ENCODE measurements around the gene WDR11. TPM values are rescaled to one million over a fixed set of nuclear protein-coding genes. Genes with fewer than 3 reads are reported as not detected.

The WDR11 gene
- total RNA-seq, 1 donor from 2014 or later = 53.1 TPM

GRCh38 chr10:120827251-120827875 lies 23.8 kb upstream of the WDR11 start:
- Mint-ChIP-seq H3K27ac (no peak overlapping the region), H3K4me1 (ENCODE audit: low read depth) (no peaks in the 10 kb centered on the region), H3K9me3 (no peaks in the 10 kb centered on the region), H3K4me3 (no peak overlapping the region), H3K36me3 (ENCODE audit: low read depth) (no peaks in the 10 kb centered on the region), H3K27me3 (ENCODE audit: insufficient read depth) (no peaks in the 10 kb centered on the region)
- no peak for DNase-seq (ENCODE audit: low spot score)
- intact Hi-C loops (cut with micrococcal nuclease) = no loop called here

- H3K4me3 Mint-ChIP-seq = no peak overlapping the region
These were observed 22.3 kb upstream of the WDR11 start for GRCh38 chr10:120828763-120829319.

GRCh38 chr10:120832106-120832505 lies 19.1 kb upstream of the WDR11 start:
- intact Hi-C loops (cut with micrococcal nuclease) = no loop called here
- no peaks in the 10 kb centered on the region for H3K4me1 Mint-ChIP-seq (ENCODE audit: low read depth)
- H3K9me3 Mint-ChIP-seq = no peaks in the 10 kb centered on the region
- H3K27me3 Mint-ChIP-seq (ENCODE audit: insufficient read depth) = peaks cover 7% of the 10 kb centered on the region
- DNase-seq (ENCODE audit: low spot score) = no peak
- no peaks in the 10 kb centered on the region for H3K36me3 Mint-ChIP-seq (ENCODE audit: low read depth)
- H3K27ac Mint-ChIP-seq = no peak overlapping the region
- H3K4me3 Mint-ChIP-seq = no peak overlapping the region

More at GRCh38 chr10:120828763-120829319, 22.3 kb upstream of the WDR11 start:
- Mint-ChIP-seq H3K4me1 (ENCODE audit: low read depth) (no peaks in the 10 kb centered on the region), H3K9me3 (no peaks in the 10 kb centered on the region), H3K27ac (no peak overlapping the region), H3K27me3 (ENCODE audit: insufficient read depth) (no peaks in the 10 kb centered on the region), H3K36me3 (ENCODE audit: low read depth) (no peaks in the 10 kb centered on the region)
- intact Hi-C loops (cut with micrococcal nuclease) = no loop called here
- DNase-seq (ENCODE audit: low spot score) = no peak

GRCh38 chr10:120833222-120833928 lies 17.8 kb upstream of the WDR11 start:
- Mint-ChIP-seq H3K36me3 (ENCODE audit: low read depth) (no peaks in the 10 kb centered on the region), H3K27me3 (ENCODE audit: insufficient read depth) (peaks cover 7% of the 10 kb centered on the region), H3K27ac (no peak overlapping the region), H3K4me3 (no peak overlapping the region), H3K4me1 (ENCODE audit: low read depth) (no peaks in the 10 kb centered on the region), H3K9me3 (no peaks in the 10 kb centered on the region)
- intact Hi-C loops (cut with micrococcal nuclease) = no loop called here
- DNase-seq (ENCODE audit: low spot score) = no peak

GRCh38 chr10:120835603-120836002 lies 15.6 kb upstream of the WDR11 start:
- H3K4me1 Mint-ChIP-seq (ENCODE audit: low read depth) = no peaks in the 10 kb centered on the region
- H3K9me3 Mint-ChIP-seq = no peaks in the 10 kb centered on the region
- intact Hi-C loops (cut with micrococcal nuclease) = no loop called here
- no peaks in the 10 kb centered on the region for H3K36me3 Mint-ChIP-seq (ENCODE audit: low read depth)
- no peak overlapping the region for H3K4me3 Mint-ChIP-seq
- DNase-seq (ENCODE audit: low spot score) = no peak
- H3K27ac Mint-ChIP-seq = no peak overlapping the region
- H3K27me3 Mint-ChIP-seq (ENCODE audit: insufficient read depth) = peaks cover 10% of the 10 kb centered on the region

GRCh38 chr10:120838941-120839340 lies 12.2 kb upstream of the WDR11 start:
- intact Hi-C loops (cut with micrococcal nuclease) = no loop called here
- peaks cover 10% of the 10 kb centered on the region for H3K27me3 Mint-ChIP-seq (ENCODE audit: insufficient read depth)
- DNase-seq (ENCODE audit: low spot score) = no peak
- H3K27ac Mint-ChIP-seq = no peak overlapping the region
- H3K4me3 Mint-ChIP-seq = no peak overlapping the region
- no peaks in the 10 kb centered on the region for H3K9me3 Mint-ChIP-seq
- H3K4me1 Mint-ChIP-seq (ENCODE audit: low read depth) = no peaks in the 10 kb centered on the region
- H3K36me3 Mint-ChIP-seq (ENCODE audit: low read depth) = no peaks in the 10 kb centered on the region

- Mint-ChIP-seq H3K27me3 (ENCODE audit: insufficient read depth) (peaks cover 8% of the 10 kb centered on the region), H3K4me1 (ENCODE audit: low read depth) (no peaks in the 10 kb centered on the region), H3K9me3 (no peaks in the 10 kb centered on the region), H3K27ac (no peak overlapping the region), H3K36me3 (ENCODE audit: low read depth) (no peaks in the 10 kb centered on the region), H3K4me3 (no peak overlapping the region)
- no peak for DNase-seq (ENCODE audit: low spot score)
- intact Hi-C loops (cut with micrococcal nuclease) = no loop called here
These were observed 9.5 kb upstream of the WDR11 start for GRCh38 chr10:120841522-120842189.

GRCh38 chr10:120854388-120854787 lies 3.2 kb downstream of the WDR11 start:
- Mint-ChIP-seq H3K4me1 (ENCODE audit: low read depth) (peaks cover 49% of the 10 kb centered on the region), H3K27ac (no peak overlapping the region), H3K4me3 (no peak overlapping the region), H3K9me3 (peaks cover 6% of the 10 kb centered on the region), H3K27me3 (ENCODE audit: insufficient read depth) (no peaks in the 10 kb centered on the region), H3K36me3 (ENCODE audit: low read depth) (peaks cover 27% of the 10 kb centered on the region)
- no peak for DNase-seq (ENCODE audit: low spot score)
- intact Hi-C loops (cut with micrococcal nuclease) = loop anchor here (5.0 to 10.0 kb wide), 3 partner anchors 1073 to 1520 kb away; partner anchors contain the start of genes ATE1, NSMCE4A and PLEKHA1

GRCh38 chr10:120861178-120861855 lies 10.2 kb downstream of the WDR11 start:
- Mint-ChIP-seq H3K9me3 (no peaks in the 10 kb centered on the region), H3K4me3 (no peak overlapping the region), H3K27me3 (ENCODE audit: insufficient read depth) (no peaks in the 10 kb centered on the region), H3K36me3 (ENCODE audit: low read depth) (peaks cover 25% of the 10 kb centered on the region), H3K4me1 (ENCODE audit: low read depth) (peaks cover 7% of the 10 kb centered on the region), H3K27ac (no peak overlapping the region)
- DNase-seq (ENCODE audit: low spot score) = no peak
- intact Hi-C loops (cut with micrococcal nuclease) = no loop called here

GRCh38 chr10:120873741-120874140 lies 22.6 kb downstream of the WDR11 start:
- Mint-ChIP-seq H3K4me1 (ENCODE audit: low read depth) (no peaks in the 10 kb centered on the region), H3K36me3 (ENCODE audit: low read depth) (peaks cover 31% of the 10 kb centered on the region), H3K27me3 (ENCODE audit: insufficient read depth) (no peaks in the 10 kb centered on the region), H3K27ac (no peak overlapping the region), H3K9me3 (no peaks in the 10 kb centered on the region), H3K4me3 (no peak overlapping the region)
- intact Hi-C loops (cut with micrococcal nuclease) = no loop called here
- no peak for DNase-seq (ENCODE audit: low spot score)

GRCh38 chr10:120883071-120883470 lies 31.9 kb downstream of the WDR11 start:
- no peaks in the 10 kb centered on the region for H3K9me3 Mint-ChIP-seq
- H3K36me3 Mint-ChIP-seq (ENCODE audit: low read depth) = peaks cover 24% of the 10 kb centered on the region
- no peak for DNase-seq (ENCODE audit: low spot score)
- H3K4me1 Mint-ChIP-seq (ENCODE audit: low read depth) = no peaks in the 10 kb centered on the region
- intact Hi-C loops (cut with micrococcal nuclease) = no loop called here
- no peaks in the 10 kb centered on the region for H3K27me3 Mint-ChIP-seq (ENCODE audit: insufficient read depth)
- H3K4me3 Mint-ChIP-seq = no peak overlapping the region
- no peak overlapping the region for H3K27ac Mint-ChIP-seq

- Mint-ChIP-seq H3K36me3 (ENCODE audit: low read depth) (peaks cover 34% of the 10 kb centered on the region), H3K9me3 (no peaks in the 10 kb centered on the region), H3K27me3 (ENCODE audit: insufficient read depth) (no peaks in the 10 kb centered on the region), H3K27ac (no peak overlapping the region), H3K4me1 (ENCODE audit: low read depth) (no peaks in the 10 kb centered on the region), H3K4me3 (no peak overlapping the region)
- intact Hi-C loops (cut with micrococcal nuclease) = no loop called here
- DNase-seq (ENCODE audit: low spot score) = no peak
These were observed 36.3 kb downstream of the WDR11 start for GRCh38 chr10:120887482-120887881.

Measured in activated T-helper 1 cell treated with anti-CD3 and anti-CD28 coated beads, Interleukin-12 subunit alpha, Interleukin-12 subunit beta, Interleukin-2, Interleukin-4 antibody, amounts not matched to agents 30 ng/mL and 10 ng/mL and 1 ng/mL, durations not matched to agents 14 hours and 24 hours and 36 hours (primary cell).